Vagina (tissue), 2 donors: ENCODE results near the gene ZNF543. TPM values are rescaled to one million over a fixed set of nuclear protein-coding genes. Genes with fewer than 3 reads are reported as not detected.

ENCODE experiments used
- DNase-seq, 2 donors: peaks; one replicate each; pipeline ENCODE4 v3.0.0-alpha.2; 2017; ENCODE audit errors: extremely low spot score in 2 of 2
- H3K27ac ChIP-seq: fragments of 200-600 bp; sonication (generic); one replicate; pipeline ENCODE4 v1.5.1; 2019
- H3K27me3 ChIP-seq: fragments of 200-600 bp; sonication (generic); one replicate; pipeline ENCODE4 v1.5.1; 2019
- H3K36me3 ChIP-seq, 2 donors: fragments of 200-600 bp; sonication (generic); one replicate each; pipeline ENCODE4 v1.5.1; 2017 to 2019
- H3K4me1 ChIP-seq: fragments of 200-600 bp; sonication (generic); one replicate; pipeline ENCODE4 v1.5.1; 2019
- H3K4me3 ChIP-seq, 2 donors: fragments of 200-600 bp; sonication (generic); 1 replicate in 1 of 2; 2 replicates in 1 of 2; pipeline ENCODE4 v1.5.1; 2016 to 2019
- H3K9me3 ChIP-seq: fragments of 200-600 bp; sonication (generic); one replicate; pipeline ENCODE4 v1.5.1; 2019
- POLR2A ChIP-seq, 2 donors: fragments of 450-650 bp; IDR thresholded peaks; one replicate each; pipeline ENCODE4 v1.6.1; 2017; ENCODE audit warnings: antibody characterized with exemption in 2 of 2, mild to moderate bottlenecking in 2 of 2, moderate library complexity in 2 of 2
- POLR2AphosphoS5 ChIP-seq, 2 donors: sonication (generic); formaldehyde crosslinking; IDR thresholded peaks; one replicate each; pipeline ENCODE4 v1.9.0; 2017; ENCODE audit warnings: antibody characterized with exemption in 2 of 2, mild to moderate bottlenecking in 2 of 2, low read depth in 1 of 2; ENCODE audit not compliant: insufficient read depth in 1 of 2
- intact Hi-C: fragments of 100-400 bp; cut with DNase I; formaldehyde crosslinking; loops from one replicate; pipeline ENCODE4 v1.15.1; 2023
- total RNA-seq: library from RNA; depleted of rRNA; stranded (reverse); fragments of >200 nt; gene quantifications from one replicate; pipeline ENCODE4 v1.2.3, GENCODE V29; 2016
- TF ChIP-seq, protein P1 (sequence below), 3 experiments: fragments of 450-650 bp in 2 of 3; fragments of 200-600 bp in 1 of 3; sonication (generic) in 1 of 3; IDR thresholded peaks; one replicate each; pipeline ENCODE4 v1.5.1; 2017 to 2019; ENCODE audit warnings: antibody characterized with exemption in 3 of 3, mild to moderate bottlenecking in 2 of 3, moderate library complexity in 2 of 3

The ZNF543 gene
- total RNA-seq, 1 donor from 2014 or later: 6.9 TPM

DNA sequence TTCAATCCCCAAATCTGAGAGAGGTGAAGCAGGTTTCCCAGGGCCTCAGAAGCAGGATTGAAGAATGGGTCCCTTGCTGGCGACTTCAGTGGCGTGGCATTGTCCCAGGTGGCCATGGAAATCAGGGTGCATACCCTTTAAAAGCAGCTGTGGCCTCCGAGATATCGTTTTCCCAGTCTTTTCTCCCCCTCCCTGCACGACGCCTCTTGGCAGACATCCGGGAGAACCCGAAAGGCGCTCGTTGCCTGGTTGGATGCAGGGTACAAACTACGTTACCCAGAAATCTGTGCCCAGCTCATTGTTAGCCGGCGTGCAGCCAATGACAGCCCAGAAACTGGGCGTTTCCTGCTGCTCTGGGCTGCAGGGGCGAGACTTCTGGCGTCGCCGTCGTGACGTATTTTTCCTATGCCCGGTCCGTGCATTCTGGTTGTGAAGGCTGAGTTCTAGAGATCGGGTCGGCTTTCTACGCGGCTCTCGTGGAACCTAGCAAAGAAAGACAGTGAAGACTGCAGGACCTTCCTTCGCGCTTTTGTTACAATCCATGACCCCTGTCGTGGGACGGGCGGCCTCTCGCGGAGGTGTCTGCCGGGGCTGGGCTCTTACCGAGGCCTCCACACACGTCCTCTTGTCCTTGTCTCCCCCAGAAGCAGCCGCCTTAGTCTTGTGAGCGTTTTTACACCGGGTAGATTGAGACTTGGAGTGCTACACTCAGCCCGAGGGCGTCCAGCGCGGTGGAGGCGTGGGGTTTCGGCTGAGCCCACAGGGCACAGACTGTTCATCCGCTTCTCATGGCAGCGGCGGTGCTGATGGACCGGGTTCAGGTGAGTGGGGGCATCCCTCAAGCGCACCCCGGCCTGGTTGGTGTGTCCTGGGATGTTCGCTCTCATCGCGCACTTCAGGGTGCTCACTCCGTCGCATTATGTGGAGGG lies 30.9 kb downstream of the ZNF543 start, which contains the start of gene ZNF304:
ZNF304 (plus strand) TSS at position 395 of the 929 bp plus-strand sequence; CDS start at position 789, 394 bp downstream.
- TF ChIP-seq, protein P1, sequence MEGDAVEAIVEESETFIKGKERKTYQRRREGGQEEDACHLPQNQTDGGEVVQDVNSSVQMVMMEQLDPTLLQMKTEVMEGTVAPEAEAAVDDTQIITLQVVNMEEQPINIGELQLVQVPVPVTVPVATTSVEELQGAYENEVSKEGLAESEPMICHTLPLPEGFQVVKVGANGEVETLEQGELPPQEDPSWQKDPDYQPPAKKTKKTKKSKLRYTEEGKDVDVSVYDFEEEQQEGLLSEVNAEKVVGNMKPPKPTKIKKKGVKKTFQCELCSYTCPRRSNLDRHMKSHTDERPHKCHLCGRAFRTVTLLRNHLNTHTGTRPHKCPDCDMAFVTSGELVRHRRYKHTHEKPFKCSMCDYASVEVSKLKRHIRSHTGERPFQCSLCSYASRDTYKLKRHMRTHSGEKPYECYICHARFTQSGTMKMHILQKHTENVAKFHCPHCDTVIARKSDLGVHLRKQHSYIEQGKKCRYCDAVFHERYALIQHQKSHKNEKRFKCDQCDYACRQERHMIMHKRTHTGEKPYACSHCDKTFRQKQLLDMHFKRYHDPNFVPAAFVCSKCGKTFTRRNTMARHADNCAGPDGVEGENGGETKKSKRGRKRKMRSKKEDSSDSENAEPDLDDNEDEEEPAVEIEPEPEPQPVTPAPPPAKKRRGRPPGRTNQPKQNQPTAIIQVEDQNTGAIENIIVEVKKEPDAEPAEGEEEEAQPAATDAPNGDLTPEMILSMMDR (IDR thresholded peaks at IDR 0.05): no peak
- TF ChIP-seq POLR2A (IDR thresholded peaks at IDR 0.05) (no peak), POLR2AphosphoS5 (IDR thresholded peaks at IDR 0.05; ENCODE audit: insufficient read depth in 1 of 2, low read depth in 1 of 2) (peak; percentile 65 to 96)
- intact Hi-C loops: no loop called here
- H3K27me3 ChIP-seq: no peaks in the 10 kb centered on the region
- DNase-seq: no peak
- H3K4me1 ChIP-seq: peaks cover 13% of the 10 kb centered on the region
- H3K27ac ChIP-seq: peak within 1 kb of the TSS; percentile 32
- H3K9me3 ChIP-seq: peaks cover 11% of the 10 kb centered on the region
- peaks cover 15 to 37% of the 10 kb centered on the region in 2 donors for H3K36me3 ChIP-seq
- H3K4me3 ChIP-seq: peak within 1 kb of the TSS; percentile 54 to 72

DNA sequence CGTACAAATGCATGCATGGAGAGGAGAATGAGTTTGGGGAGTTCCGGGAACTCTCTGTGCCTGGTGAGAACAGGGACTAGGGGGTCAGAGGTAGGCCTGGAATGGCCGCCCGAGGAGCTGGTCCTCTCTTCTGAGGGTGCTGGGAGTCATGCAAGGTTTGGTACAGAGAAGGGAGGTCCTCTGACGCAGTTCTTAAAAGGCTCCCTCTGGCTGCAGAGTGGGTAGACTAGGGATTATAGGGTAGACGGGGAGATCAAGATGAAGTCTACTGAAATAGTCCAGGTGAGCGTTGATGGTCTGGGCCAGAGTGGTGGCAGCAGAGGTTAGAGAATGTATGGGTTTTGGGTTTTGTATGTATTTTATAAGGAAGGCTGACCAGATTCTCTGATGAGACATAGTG lies 31.6 kb downstream of the ZNF543 start:
- peak overlapping the region; percentile 32 for H3K27ac ChIP-seq
- H3K9me3 ChIP-seq: peaks cover 13% of the 10 kb centered on the region
- H3K27me3 ChIP-seq: no peaks in the 10 kb centered on the region
- TF ChIP-seq POLR2AphosphoS5 (IDR thresholded peaks at IDR 0.05; ENCODE audit: insufficient read depth in 1 of 2, low read depth in 1 of 2): no peak
- no peak for TF ChIP-seq POLR2A (IDR thresholded peaks at IDR 0.05)
- TF ChIP-seq, protein P1 (IDR thresholded peaks at IDR 0.05): no peak
- peaks cover 17 to 44% of the 10 kb centered on the region in 2 donors for H3K36me3 ChIP-seq
- intact Hi-C loops: no loop called here
- H3K4me1 ChIP-seq: peaks cover 13% of the 10 kb centered on the region
- DNase-seq: no peak
- peak overlapping the region; percentile 54 to 72 for H3K4me3 ChIP-seq

DNA sequence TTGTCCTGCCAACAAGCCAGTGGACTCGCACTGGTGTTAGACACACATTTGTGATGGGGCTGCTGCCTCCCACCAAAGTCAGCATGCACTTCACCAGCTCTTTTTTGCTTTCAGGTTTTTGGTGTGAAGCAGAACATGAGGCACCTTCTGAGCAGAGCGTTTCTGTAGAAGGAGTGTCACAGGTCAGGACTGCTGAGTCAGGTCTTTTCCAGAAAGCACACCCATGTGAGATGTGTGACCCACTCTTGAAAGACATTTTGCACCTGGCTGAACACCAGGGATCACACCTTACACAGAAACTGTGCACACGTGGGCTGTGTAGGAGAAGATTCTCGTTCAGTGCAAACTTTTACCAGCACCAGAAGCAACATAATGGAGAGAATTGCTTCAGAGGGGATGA lies 35.6 kb downstream of the ZNF543 start:
- TF ChIP-seq POLR2AphosphoS5 (IDR thresholded peaks at IDR 0.05; ENCODE audit: insufficient read depth in 1 of 2, low read depth in 1 of 2) (no peak), POLR2A (IDR thresholded peaks at IDR 0.05) (no peak)
- TF ChIP-seq, protein P1 (IDR thresholded peaks at IDR 0.05): no peak
- intact Hi-C loops: no loop called here
- Histone ChIP-seq H3K27me3 (no peaks in the 10 kb centered on the region), H3K9me3 (peaks cover 41% of the 10 kb centered on the region), H3K27ac (no peak overlapping the region), H3K4me1 (peaks cover 13% of the 10 kb centered on the region), H3K36me3 (peaks cover 17 to 67% of the 10 kb centered on the region in 2 donors), H3K4me3 (no peak overlapping the region)
- no peak for DNase-seq

DNA sequence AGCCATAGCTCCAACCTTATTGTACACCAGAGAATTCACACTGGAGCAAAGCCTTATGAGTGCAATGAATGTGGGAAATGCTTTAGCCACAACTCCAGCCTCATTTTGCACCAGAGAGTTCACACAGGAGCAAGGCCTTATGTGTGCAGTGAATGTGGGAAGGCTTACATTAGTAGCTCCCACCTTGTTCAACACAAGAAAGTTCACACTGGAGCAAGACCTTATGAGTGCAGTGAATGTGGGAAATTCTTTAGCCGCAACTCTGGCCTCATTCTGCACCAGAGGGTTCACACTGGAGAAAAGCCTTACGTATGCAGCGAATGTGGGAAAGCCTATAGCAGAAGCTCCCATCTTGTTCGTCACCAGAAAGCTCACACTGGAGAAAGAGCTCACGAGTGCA lies 37.1 kb downstream of the ZNF543 start:
- no peak overlapping the region for H3K27ac ChIP-seq
- H3K27me3 ChIP-seq: no peaks in the 10 kb centered on the region
- no peak overlapping the region for H3K4me3 ChIP-seq
- peaks cover 3% of the 10 kb centered on the region for H3K4me1 ChIP-seq
- DNase-seq: no peak
- no peak for TF ChIP-seq POLR2AphosphoS5 (IDR thresholded peaks at IDR 0.05; ENCODE audit: insufficient read depth in 1 of 2, low read depth in 1 of 2)
- TF ChIP-seq, protein P1 (IDR thresholded peaks at IDR 0.05): no peak
- TF ChIP-seq POLR2A (IDR thresholded peaks at IDR 0.05): no peak
- peaks cover 41% of the 10 kb centered on the region for H3K9me3 ChIP-seq
- intact Hi-C loops: no loop called here
- H3K36me3 ChIP-seq: peaks cover 17 to 67% of the 10 kb centered on the region in 2 donors

DNA sequence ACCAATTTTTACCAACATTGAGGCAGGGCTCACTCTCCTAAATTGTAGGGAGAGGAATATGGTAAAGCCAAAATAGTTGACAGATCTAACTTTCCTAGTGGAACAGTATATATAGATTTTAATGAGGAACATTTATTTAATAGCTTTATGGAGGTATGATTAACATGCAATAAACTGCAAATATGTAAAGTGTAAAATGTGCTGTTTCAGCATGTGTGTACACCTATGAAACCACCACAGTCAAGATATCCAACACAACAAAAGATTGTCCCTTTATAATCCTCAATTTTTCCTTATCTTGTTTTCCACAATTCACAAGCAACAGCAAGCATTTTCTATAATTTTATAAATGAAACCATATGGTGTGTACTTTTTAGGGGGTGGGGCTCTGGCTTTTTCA lies 39.0 kb downstream of the ZNF543 start:
- intact Hi-C loops: no loop called here
- peaks cover 13 to 48% of the 10 kb centered on the region in 2 donors for H3K36me3 ChIP-seq
- peaks cover 15% of the 10 kb centered on the region for H3K4me1 ChIP-seq
- no peak overlapping the region for H3K27ac ChIP-seq
- no peaks in the 10 kb centered on the region for H3K27me3 ChIP-seq
- no peak overlapping the region for H3K4me3 ChIP-seq
- TF ChIP-seq POLR2AphosphoS5 (IDR thresholded peaks at IDR 0.05; ENCODE audit: insufficient read depth in 1 of 2, low read depth in 1 of 2) (no peak), POLR2A (IDR thresholded peaks at IDR 0.05) (no peak)
- TF ChIP-seq, protein P1 (IDR thresholded peaks at IDR 0.05): no peak
- no peak for DNase-seq
- H3K9me3 ChIP-seq: peaks cover 35% of the 10 kb centered on the region
